Measurements from ENCODE around the gene PPP1R13B. TPM values are rescaled to one million over a fixed set of nuclear protein-coding genes. Genes with fewer than 3 reads are reported as not detected.

PPP1R13B gene
- total RNA-seq, 1 donor from 2014 or later = 2.5 TPM

DNA sequence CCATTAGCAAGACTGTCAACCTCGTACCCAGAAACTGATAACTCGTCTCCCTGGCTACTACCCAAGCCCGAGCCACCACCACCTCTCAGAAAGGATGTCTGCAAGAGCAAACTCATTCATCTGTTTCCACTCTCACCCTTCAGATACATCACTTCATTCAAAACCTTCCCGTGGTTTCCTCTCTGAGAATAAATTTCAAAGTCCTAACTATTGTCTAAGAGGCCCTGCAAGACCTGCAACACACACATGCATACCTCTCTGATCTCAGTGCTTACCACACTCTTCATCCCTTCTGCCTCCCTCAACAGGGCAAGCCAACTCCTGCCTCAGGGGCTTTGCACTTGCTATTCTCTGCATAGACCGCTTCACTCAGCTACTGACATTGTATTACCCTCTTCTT, 40.6 kb downstream of the PPP1R13B start:
- Histone ChIP-seq H3K9ac (no peak overlapping the region), H3K79me2 (ENCODE audit: low read depth) (no peaks in the 10 kb centered on the region), H3K4me1 (no peaks in the 10 kb centered on the region), H3K4me2 (no peak overlapping the region), H3K9me3 (ENCODE audit: low read depth) (no peaks in the 10 kb centered on the region), H3F3A (ENCODE audit: low read depth) (no peaks in the 10 kb centered on the region), H2AFZ (replicated peaks) (no peak overlapping the region), H3K27ac (no peak overlapping the region), H3K27me3 (no peaks in the 10 kb centered on the region), H3K4me3 (no peak overlapping the region), H4K20me1 (ENCODE audit: low read depth) (no peaks in the 10 kb centered on the region), H3K36me3 (no peaks in the 10 kb centered on the region)
- no peak overlapping the region for H3K4me3 Mint-ChIP-seq
- no peak overlapping the region for H3K27ac Mint-ChIP-seq
- no peak for TF ChIP-seq EZH2 (IDR thresholded peaks at IDR 0.05)
- TF ChIP-seq, protein P1, sequence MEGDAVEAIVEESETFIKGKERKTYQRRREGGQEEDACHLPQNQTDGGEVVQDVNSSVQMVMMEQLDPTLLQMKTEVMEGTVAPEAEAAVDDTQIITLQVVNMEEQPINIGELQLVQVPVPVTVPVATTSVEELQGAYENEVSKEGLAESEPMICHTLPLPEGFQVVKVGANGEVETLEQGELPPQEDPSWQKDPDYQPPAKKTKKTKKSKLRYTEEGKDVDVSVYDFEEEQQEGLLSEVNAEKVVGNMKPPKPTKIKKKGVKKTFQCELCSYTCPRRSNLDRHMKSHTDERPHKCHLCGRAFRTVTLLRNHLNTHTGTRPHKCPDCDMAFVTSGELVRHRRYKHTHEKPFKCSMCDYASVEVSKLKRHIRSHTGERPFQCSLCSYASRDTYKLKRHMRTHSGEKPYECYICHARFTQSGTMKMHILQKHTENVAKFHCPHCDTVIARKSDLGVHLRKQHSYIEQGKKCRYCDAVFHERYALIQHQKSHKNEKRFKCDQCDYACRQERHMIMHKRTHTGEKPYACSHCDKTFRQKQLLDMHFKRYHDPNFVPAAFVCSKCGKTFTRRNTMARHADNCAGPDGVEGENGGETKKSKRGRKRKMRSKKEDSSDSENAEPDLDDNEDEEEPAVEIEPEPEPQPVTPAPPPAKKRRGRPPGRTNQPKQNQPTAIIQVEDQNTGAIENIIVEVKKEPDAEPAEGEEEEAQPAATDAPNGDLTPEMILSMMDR (IDR thresholded peaks at IDR 0.05) = no peak
- TF ChIP-seq EZH2phosphoT487 (IDR thresholded peaks at IDR 0.05) = no peak
- H3K9me3 Mint-ChIP-seq = no peaks in the 10 kb centered on the region
- no peaks in the 10 kb centered on the region for H3K4me1 Mint-ChIP-seq
- no peaks in the 10 kb centered on the region for H3K36me3 Mint-ChIP-seq
- no peak for DNase-seq (ENCODE audit: low spot score)
- H3K27me3 Mint-ChIP-seq (ENCODE audit: insufficient read depth, low read depth) = peaks cover 4% of the 10 kb centered on the region

DNA sequence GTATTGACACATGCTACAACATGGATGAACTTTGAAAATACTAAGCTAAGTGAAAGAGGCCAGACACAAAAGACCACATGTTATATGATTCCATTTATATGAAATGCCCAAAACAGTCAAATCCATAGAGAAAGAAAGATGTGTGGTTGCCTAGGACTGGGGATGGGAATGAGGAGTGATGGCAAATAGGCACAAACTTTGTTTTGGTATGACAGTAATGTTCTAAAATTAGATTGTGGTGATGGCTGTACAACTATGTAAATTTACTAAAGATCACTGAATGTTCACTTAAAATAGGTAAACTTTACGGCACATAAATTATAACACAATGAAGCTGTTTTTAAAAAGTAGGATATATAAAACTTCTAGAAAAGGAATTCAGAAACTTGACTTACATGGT, 41.7 kb downstream of the PPP1R13B start:
- Histone ChIP-seq H3K4me3 (no peak overlapping the region), H3K79me2 (ENCODE audit: low read depth) (no peaks in the 10 kb centered on the region), H2AFZ (replicated peaks) (no peak overlapping the region), H4K20me1 (ENCODE audit: low read depth) (no peaks in the 10 kb centered on the region), H3K36me3 (no peaks in the 10 kb centered on the region), H3K4me1 (no peaks in the 10 kb centered on the region), H3K27ac (no peak overlapping the region), H3K4me2 (no peak overlapping the region), H3K9me3 (ENCODE audit: low read depth) (no peaks in the 10 kb centered on the region), H3F3A (ENCODE audit: low read depth) (no peaks in the 10 kb centered on the region), H3K27me3 (no peaks in the 10 kb centered on the region), H3K9ac (no peak overlapping the region)
- no peaks in the 10 kb centered on the region for H3K9me3 Mint-ChIP-seq
- no peaks in the 10 kb centered on the region for H3K36me3 Mint-ChIP-seq
- no peak overlapping the region for H3K27ac Mint-ChIP-seq
- H3K4me1 Mint-ChIP-seq = peaks cover 3% of the 10 kb centered on the region
- TF ChIP-seq EZH2 (IDR thresholded peaks at IDR 0.05) (no peak), EZH2phosphoT487 (IDR thresholded peaks at IDR 0.05) (no peak)
- TF ChIP-seq, protein P1 (IDR thresholded peaks at IDR 0.05) = no peak
- no peak for DNase-seq (ENCODE audit: low spot score)
- H3K4me3 Mint-ChIP-seq = no peak overlapping the region
- H3K27me3 Mint-ChIP-seq (ENCODE audit: insufficient read depth, low read depth) = peaks cover 4% of the 10 kb centered on the region

DNA sequence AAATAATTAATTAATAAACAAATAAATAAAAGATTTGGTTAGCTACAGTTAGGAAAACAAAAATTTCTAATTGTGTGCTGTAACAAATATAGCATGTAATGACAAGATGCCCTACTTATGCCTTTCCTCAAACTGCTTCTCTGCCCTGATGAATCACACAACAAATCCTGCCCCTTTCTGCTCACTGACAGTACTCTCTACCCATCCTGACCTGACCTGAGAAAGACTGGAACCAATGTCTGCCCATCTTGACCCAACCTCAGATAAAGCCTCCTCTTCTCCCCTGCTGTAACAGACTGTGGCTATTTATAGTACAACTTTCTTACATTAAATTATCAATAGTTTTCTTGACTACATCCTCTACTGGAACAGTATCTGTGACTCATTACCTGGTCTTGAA, 43.7 kb downstream of the PPP1R13B start:
- Histone ChIP-seq H3K9me3 (ENCODE audit: low read depth) (no peaks in the 10 kb centered on the region), H3K36me3 (no peaks in the 10 kb centered on the region), H3K4me3 (no peak overlapping the region), H3K4me1 (no peaks in the 10 kb centered on the region), H3K79me2 (ENCODE audit: low read depth) (no peaks in the 10 kb centered on the region), H2AFZ (replicated peaks) (no peak overlapping the region), H3K27ac (no peak overlapping the region), H3K4me2 (no peak overlapping the region), H3K27me3 (no peaks in the 10 kb centered on the region), H3F3A (ENCODE audit: low read depth) (no peaks in the 10 kb centered on the region), H3K9ac (no peak overlapping the region), H4K20me1 (ENCODE audit: low read depth) (no peaks in the 10 kb centered on the region)
- no peaks in the 10 kb centered on the region for H3K36me3 Mint-ChIP-seq
- TF ChIP-seq EZH2 (IDR thresholded peaks at IDR 0.05) (no peak), EZH2phosphoT487 (IDR thresholded peaks at IDR 0.05) (no peak)
- TF ChIP-seq, protein P1 (IDR thresholded peaks at IDR 0.05) = no peak
- no peak overlapping the region for H3K4me3 Mint-ChIP-seq
- no peaks in the 10 kb centered on the region for H3K9me3 Mint-ChIP-seq
- no peak overlapping the region for H3K27ac Mint-ChIP-seq
- no peaks in the 10 kb centered on the region for H3K27me3 Mint-ChIP-seq (ENCODE audit: insufficient read depth, low read depth)
- peaks cover 3% of the 10 kb centered on the region for H3K4me1 Mint-ChIP-seq
- DNase-seq (ENCODE audit: low spot score) = no peak
